ENCODE results near the gene PRKAG1. TPM values are rescaled to one million over a fixed set of nuclear protein-coding genes. Genes with fewer than 3 reads are reported as not detected.

PRKAG1 gene
- total RNA-seq, 1 experiment from 2014 or later: 47.5 TPM

DNA sequence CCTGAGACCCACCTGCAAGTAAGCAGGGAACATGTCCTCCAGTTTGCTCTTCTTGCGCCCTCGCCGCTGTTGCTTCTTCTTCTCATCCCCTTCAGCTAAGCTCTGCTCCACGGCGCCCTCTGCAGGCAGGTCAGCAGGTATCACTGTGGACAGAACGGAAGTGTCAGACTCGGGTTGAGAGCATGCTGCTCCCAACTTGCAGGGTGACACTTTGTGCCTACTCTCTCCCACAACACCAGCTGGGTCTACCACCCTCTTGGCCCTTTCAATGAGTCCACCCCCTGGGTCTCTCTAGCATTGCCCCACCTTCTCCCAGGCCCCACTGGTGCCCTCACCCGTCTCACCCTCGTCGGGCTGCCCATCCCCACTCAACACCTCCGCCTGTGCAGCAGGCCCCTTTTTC is 25.3 kb upstream of the PRKAG1 start:
- peak; percentile 89 for DNase-seq
- no peaks in the 10 kb centered on the region for H3K27me3 ChIP-seq (ENCODE audit: low read length)
- H4K20me1 ChIP-seq (ENCODE audit: insufficient read depth, low read depth, low read length): no peaks in the 10 kb centered on the region
- no peaks in the 10 kb centered on the region for H3K9me3 ChIP-seq (ENCODE audit: low read length)
- no peak overlapping the region for H3K4me3 ChIP-seq (ENCODE audit: low read length)
- no peak overlapping the region for H3K4me2 ChIP-seq (ENCODE audit: low read depth, low read length, poor library complexity, severe bottlenecking)
- no peaks in the 10 kb centered on the region for H3K9me2 ChIP-seq (replicated peaks; ENCODE audit: insufficient read depth, low read length)
- H3K27ac ChIP-seq (ENCODE audit: low read length): no peak overlapping the region
- peaks cover 51% of the 10 kb centered on the region for H3K36me3 ChIP-seq (ENCODE audit: insufficient read depth, low read length)
- H2AFZ ChIP-seq (ENCODE audit: low read length): no peak overlapping the region
- H3K9ac ChIP-seq (ENCODE audit: low read length): no peak overlapping the region
- H3K79me2 ChIP-seq (ENCODE audit: low read length): no peaks in the 10 kb centered on the region; the same call in 1 of the 2 replicates
- H3K4me1 ChIP-seq (ENCODE audit: low read length): no peaks in the 10 kb centered on the region

DNA sequence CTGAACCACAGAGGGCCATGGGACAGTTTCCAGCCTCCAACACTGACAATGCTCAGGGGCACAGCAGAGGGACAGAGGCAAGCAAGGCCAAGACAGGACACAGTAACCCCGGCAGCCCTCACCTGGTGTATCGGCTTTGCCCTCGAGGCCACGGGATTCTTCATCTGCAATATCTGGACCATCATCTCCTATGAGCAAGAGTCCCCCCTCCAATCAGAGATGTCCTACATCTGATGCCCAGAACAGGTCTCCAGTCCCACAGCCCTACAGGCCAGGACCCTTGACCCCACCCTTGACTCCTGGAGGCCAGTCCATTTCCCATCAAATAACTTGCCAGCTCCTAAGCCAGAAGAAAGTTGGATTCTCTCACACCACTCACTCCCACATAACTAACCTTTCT is 24.7 kb upstream of the PRKAG1 start:
- Histone ChIP-seq H3K79me2 (ENCODE audit: low read length) (no peaks in the 10 kb centered on the region; the same call in 1 of the 2 replicates), H2AFZ (ENCODE audit: low read length) (no peak overlapping the region), H3K4me1 (ENCODE audit: low read length) (no peaks in the 10 kb centered on the region), H3K9ac (ENCODE audit: low read length) (no peak overlapping the region), H3K27ac (ENCODE audit: low read length) (no peak overlapping the region), H4K20me1 (ENCODE audit: insufficient read depth, low read depth, low read length) (no peaks in the 10 kb centered on the region), H3K4me2 (ENCODE audit: low read depth, low read length, poor library complexity, severe bottlenecking) (no peak overlapping the region), H3K9me3 (ENCODE audit: low read length) (no peaks in the 10 kb centered on the region), H3K4me3 (ENCODE audit: low read length) (no peak overlapping the region), H3K27me3 (ENCODE audit: low read length) (no peaks in the 10 kb centered on the region), H3K36me3 (ENCODE audit: insufficient read depth, low read length) (peaks cover 51% of the 10 kb centered on the region), H3K9me2 (replicated peaks; ENCODE audit: insufficient read depth, low read length) (no peaks in the 10 kb centered on the region)
- DNase-seq: no peak

DNA sequence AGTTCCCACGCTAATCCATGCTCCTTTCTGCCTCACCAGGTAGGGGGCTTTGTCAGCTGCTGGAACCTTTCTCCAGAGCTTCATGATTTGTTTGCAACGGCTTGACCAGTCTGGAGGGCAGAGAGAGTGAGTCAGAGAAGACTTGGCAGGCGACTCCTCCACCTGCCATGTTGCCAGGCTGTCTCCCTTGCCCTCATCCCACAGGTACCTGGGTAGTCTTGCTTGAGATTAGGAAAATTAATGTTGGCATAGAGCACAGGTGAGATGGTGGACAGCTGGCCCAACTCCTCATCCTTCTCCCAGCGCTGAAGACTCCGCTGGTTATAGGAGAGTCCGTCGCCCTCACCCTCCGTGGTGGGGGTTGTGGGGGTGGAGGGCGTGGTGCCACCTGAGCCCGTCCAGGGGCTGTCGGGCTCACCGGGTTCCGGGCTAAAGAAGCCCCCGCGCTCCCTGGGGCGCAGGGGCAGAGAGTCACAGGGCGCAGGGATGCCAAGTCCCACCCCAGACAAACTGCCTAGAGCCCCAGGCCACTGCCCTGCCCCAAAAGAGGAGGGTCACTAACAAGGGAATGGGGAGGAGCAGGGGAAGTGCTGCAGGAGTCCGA is 23.4 kb upstream of the PRKAG1 start:
- Histone ChIP-seq H3K9me3 (ENCODE audit: low read length) (no peaks in the 10 kb centered on the region), H3K9ac (ENCODE audit: low read length) (no peak overlapping the region), H3K4me1 (ENCODE audit: low read length) (no peaks in the 10 kb centered on the region), H3K4me2 (ENCODE audit: low read depth, low read length, poor library complexity, severe bottlenecking) (no peak overlapping the region), H3K36me3 (ENCODE audit: insufficient read depth, low read length) (peaks cover 58% of the 10 kb centered on the region), H3K27me3 (ENCODE audit: low read length) (no peaks in the 10 kb centered on the region), H4K20me1 (ENCODE audit: insufficient read depth, low read depth, low read length) (no peaks in the 10 kb centered on the region; the same call in 1 of the 2 replicates), H3K27ac (ENCODE audit: low read length) (no peak overlapping the region), H2AFZ (ENCODE audit: low read length) (no peak overlapping the region), H3K4me3 (ENCODE audit: low read length) (no peak overlapping the region), H3K9me2 (replicated peaks; ENCODE audit: insufficient read depth, low read length) (no peaks in the 10 kb centered on the region), H3K79me2 (ENCODE audit: low read length) (no peaks in the 10 kb centered on the region; the same call in 1 of the 2 replicates)
- no peak for DNase-seq

DNA sequence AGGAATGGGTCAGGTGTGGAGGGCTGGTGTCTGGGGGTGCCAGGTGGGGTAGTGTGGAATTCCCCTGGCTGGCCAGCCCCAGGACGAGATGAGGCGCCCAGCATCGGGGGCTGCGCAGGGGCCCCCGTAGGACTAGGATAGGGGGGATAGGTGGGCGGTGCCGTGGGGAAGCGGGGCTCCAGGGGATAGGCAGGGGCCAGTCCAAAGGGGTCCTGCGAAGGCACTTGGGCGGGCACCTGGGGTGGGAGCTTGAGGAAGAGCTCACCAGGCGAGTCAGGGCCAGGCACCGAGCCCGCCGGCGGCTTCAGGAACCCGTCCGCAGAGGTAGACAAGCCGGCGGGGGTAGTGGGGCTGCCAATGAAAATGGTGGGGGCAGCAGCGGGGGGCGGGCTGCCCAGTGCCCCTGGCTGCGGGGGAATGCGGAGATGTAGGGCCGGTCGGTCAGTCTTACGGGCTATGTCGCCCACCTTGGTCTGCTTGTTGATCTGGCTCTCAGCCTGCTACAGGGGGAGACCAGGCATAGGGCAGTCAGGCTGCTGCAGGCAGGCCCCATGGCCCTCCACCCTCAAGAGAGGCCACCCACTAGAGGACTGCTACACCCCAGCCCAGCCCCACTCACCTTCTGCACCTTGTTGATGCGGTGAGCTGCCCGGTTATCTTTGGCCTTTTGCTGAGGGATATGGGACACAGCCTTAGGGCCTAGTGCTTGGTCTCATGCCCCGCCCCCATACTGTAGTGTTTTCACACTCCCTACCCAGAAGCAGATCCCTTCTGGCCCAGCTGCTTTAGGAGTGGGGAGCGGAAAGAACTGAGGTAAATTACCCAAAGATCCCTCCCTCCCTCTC is 22.7 kb upstream of the PRKAG1 start:
- H3K4me3 ChIP-seq (ENCODE audit: low read length): no peak overlapping the region
- H3K9me2 ChIP-seq (replicated peaks; ENCODE audit: insufficient read depth, low read length): no peaks in the 10 kb centered on the region
- H3K4me2 ChIP-seq (ENCODE audit: low read depth, low read length, poor library complexity, severe bottlenecking): no peak overlapping the region
- no peak overlapping the region for H3K9ac ChIP-seq (ENCODE audit: low read length)
- H3K27me3 ChIP-seq (ENCODE audit: low read length): no peaks in the 10 kb centered on the region
- no peak overlapping the region for H3K27ac ChIP-seq (ENCODE audit: low read length)
- no peaks in the 10 kb centered on the region for H3K9me3 ChIP-seq (ENCODE audit: low read length)
- H3K79me2 ChIP-seq (ENCODE audit: low read length): no peaks in the 10 kb centered on the region; the same call in 1 of the 2 replicates
- no peak overlapping the region for H2AFZ ChIP-seq (ENCODE audit: low read length)
- no peaks in the 10 kb centered on the region; the same call in 1 of the 2 replicates for H4K20me1 ChIP-seq (ENCODE audit: insufficient read depth, low read depth, low read length)
- no peaks in the 10 kb centered on the region for H3K4me1 ChIP-seq (ENCODE audit: low read length)
- DNase-seq: no peak
- peaks cover 63% of the 10 kb centered on the region for H3K36me3 ChIP-seq (ENCODE audit: insufficient read depth, low read length)

DNA sequence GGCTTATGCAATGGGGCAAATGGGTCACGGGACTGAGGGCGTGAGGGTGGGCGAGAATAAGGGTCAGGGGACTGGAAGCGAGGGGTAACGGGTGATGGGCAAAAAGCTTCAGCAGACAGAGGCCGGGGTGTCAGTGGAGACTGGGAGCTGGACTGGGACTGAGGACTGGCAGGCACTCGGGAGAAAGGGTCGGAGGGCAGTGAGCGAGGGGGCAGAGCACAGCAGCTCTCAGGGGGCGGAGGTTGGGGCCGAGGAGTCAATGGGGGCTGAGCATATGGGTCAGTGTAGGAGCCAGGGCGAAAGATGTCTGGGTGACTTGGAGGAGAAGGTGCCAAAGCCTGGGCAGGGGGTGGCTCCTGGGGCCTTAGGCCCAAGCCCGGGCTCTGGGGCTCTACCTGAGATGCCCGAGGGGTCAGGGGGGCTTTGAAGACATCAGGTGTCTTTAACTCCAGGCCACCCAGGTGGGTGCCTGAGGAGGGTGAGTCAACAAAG is 21.8 kb upstream of the PRKAG1 start:
- no peaks in the 10 kb centered on the region; the same call in 1 of the 2 replicates for H4K20me1 ChIP-seq (ENCODE audit: insufficient read depth, low read depth, low read length)
- H3K4me3 ChIP-seq (ENCODE audit: low read length): no peak overlapping the region
- no peak for DNase-seq
- H3K9ac ChIP-seq (ENCODE audit: low read length): no peak overlapping the region
- H3K36me3 ChIP-seq (ENCODE audit: insufficient read depth, low read length): peaks cover 58% of the 10 kb centered on the region
- H3K27me3 ChIP-seq (ENCODE audit: low read length): no peaks in the 10 kb centered on the region
- H3K4me1 ChIP-seq (ENCODE audit: low read length): no peaks in the 10 kb centered on the region
- H3K27ac ChIP-seq (ENCODE audit: low read length): no peak overlapping the region
- H3K79me2 ChIP-seq (ENCODE audit: low read length): no peaks in the 10 kb centered on the region; the same call in 1 of the 2 replicates
- H3K9me2 ChIP-seq (replicated peaks; ENCODE audit: insufficient read depth, low read length): no peaks in the 10 kb centered on the region
- H3K9me3 ChIP-seq (ENCODE audit: low read length): no peaks in the 10 kb centered on the region
- H2AFZ ChIP-seq (ENCODE audit: low read length): no peak overlapping the region
- H3K4me2 ChIP-seq (ENCODE audit: low read depth, low read length, poor library complexity, severe bottlenecking): no peak overlapping the region

DNA sequence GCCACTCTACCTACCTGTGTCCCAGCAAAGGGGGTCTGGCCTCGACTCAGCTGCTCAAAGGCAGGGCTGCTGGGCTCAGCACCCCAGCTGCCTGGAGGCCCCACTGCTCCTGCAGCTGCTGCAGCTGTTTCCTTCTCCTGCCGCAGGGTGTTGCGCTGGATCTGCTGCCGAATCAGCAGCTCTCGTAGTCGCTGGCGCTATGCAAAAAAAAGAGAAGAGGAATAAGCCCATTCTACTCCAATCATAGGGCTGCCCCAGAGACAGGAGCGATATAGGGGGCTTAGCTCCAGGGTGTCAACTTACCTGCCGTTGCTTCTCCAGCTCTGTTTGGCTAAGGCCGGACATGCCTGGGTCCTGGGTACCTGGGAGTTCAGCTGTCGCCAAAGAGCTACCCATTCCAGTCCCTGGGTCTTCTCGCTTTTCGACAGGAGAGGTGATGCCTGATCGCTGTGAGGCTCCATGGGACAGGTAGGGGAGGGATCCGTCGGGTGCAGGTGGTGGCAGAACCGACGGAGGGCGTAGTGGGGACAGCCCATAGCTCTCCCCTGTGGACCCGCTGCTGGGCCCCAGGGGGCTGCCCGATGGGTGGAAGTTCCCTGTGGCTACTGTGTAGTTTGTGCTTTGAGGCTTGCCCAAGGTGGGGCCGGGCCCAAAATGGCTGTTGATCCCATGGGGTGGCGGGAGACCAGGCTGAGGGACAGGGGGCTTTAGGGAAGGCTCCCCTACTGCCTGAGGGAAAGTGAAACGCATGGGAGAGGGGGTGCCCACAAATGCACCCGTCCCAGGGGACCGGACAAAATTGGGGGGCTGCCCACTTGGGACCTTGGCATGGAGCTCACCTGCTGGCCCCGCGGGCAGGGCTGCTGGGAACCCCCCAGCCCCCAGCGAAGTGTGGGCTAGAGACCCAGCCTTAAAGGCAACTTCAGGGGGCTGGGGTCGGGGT is 21.1 kb upstream of the PRKAG1 start:
- H2AFZ ChIP-seq (ENCODE audit: low read length): no peak overlapping the region
- no peak overlapping the region for H3K9ac ChIP-seq (ENCODE audit: low read length)
- no peak overlapping the region for H3K27ac ChIP-seq (ENCODE audit: low read length)
- H3K36me3 ChIP-seq (ENCODE audit: insufficient read depth, low read length): peaks cover 55% of the 10 kb centered on the region
- no peaks in the 10 kb centered on the region for H3K9me3 ChIP-seq (ENCODE audit: low read length)
- no peaks in the 10 kb centered on the region for H3K27me3 ChIP-seq (ENCODE audit: low read length)
- H4K20me1 ChIP-seq (ENCODE audit: insufficient read depth, low read depth, low read length): peaks cover under 1% of the 10 kb centered on the region; the same call in 1 of the 2 replicates
- H3K9me2 ChIP-seq (replicated peaks; ENCODE audit: insufficient read depth, low read length): no peaks in the 10 kb centered on the region
- H3K4me3 ChIP-seq (ENCODE audit: low read length): no peak overlapping the region
- H3K4me2 ChIP-seq (ENCODE audit: low read depth, low read length, poor library complexity, severe bottlenecking): no peak overlapping the region
- no peak for DNase-seq
- no peaks in the 10 kb centered on the region; the same call in 1 of the 2 replicates for H3K79me2 ChIP-seq (ENCODE audit: low read length)
- no peaks in the 10 kb centered on the region for H3K4me1 ChIP-seq (ENCODE audit: low read length)

DNA sequence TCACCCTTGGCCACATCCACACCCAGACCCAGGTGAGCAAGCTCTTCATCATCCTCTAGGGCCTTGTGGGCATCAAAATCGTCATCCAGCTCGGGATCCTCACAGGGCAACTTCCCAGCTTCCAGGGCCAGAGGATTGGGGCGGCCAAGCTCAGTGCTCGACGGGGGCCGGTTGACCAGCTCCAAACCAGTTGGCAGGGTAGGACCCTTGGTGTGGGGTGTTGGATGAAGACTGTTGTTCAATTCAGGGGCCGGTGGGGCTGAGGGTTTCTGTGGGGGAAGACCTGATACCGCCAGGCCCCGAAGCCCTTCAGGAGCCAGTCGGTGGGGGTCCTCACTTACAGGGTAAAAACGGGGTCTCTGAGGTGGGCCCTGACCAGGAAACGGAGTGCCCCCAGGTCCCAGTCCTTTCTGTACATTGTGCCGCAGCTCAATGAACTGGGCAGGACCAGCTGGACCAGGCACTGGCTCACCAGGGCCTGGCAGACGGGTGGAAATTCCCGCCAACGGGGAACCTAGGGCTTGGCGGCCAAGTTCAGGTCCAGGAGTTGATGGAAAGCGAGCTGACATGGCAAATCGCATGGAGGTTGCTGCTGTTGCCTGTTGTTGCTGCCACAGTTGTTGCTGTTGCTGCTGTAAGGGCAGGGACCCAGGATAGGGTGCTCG is 19.8 kb upstream of the PRKAG1 start:
- H3K79me2 ChIP-seq (ENCODE audit: low read length): no peaks in the 10 kb centered on the region; the same call in 1 of the 2 replicates
- H3K9me2 ChIP-seq (replicated peaks; ENCODE audit: insufficient read depth, low read length): no peaks in the 10 kb centered on the region
- no peaks in the 10 kb centered on the region for H3K4me1 ChIP-seq (ENCODE audit: low read length)
- no peaks in the 10 kb centered on the region for H3K27me3 ChIP-seq (ENCODE audit: low read length)
- H3K9ac ChIP-seq (ENCODE audit: low read length): no peak overlapping the region
- H3K4me3 ChIP-seq (ENCODE audit: low read length): no peak overlapping the region
- no peak overlapping the region for H3K27ac ChIP-seq (ENCODE audit: low read length)
- H4K20me1 ChIP-seq (ENCODE audit: insufficient read depth, low read depth, low read length): peaks cover 4% of the 10 kb centered on the region; the same call in 1 of the 2 replicates
- no peaks in the 10 kb centered on the region for H3K9me3 ChIP-seq (ENCODE audit: low read length)
- DNase-seq: no peak
- peaks cover 54% of the 10 kb centered on the region for H3K36me3 ChIP-seq (ENCODE audit: insufficient read depth, low read length)
- no peak overlapping the region for H3K4me2 ChIP-seq (ENCODE audit: low read depth, low read length, poor library complexity, severe bottlenecking)
- no peak overlapping the region for H2AFZ ChIP-seq (ENCODE audit: low read length)

All from Karpas-422 (cell line).